NCI-H1436 treated with DMSO at 0.1 percent for 48 hours (cell line): Measurements from ENCODE around the gene ELK3.

ENCODE experiments used
- DNase-seq: peaks from one replicate; lab custom pipeline; 2025; lab: John Stamatoyannopoulos, UW

Gene ELK3

DNA sequence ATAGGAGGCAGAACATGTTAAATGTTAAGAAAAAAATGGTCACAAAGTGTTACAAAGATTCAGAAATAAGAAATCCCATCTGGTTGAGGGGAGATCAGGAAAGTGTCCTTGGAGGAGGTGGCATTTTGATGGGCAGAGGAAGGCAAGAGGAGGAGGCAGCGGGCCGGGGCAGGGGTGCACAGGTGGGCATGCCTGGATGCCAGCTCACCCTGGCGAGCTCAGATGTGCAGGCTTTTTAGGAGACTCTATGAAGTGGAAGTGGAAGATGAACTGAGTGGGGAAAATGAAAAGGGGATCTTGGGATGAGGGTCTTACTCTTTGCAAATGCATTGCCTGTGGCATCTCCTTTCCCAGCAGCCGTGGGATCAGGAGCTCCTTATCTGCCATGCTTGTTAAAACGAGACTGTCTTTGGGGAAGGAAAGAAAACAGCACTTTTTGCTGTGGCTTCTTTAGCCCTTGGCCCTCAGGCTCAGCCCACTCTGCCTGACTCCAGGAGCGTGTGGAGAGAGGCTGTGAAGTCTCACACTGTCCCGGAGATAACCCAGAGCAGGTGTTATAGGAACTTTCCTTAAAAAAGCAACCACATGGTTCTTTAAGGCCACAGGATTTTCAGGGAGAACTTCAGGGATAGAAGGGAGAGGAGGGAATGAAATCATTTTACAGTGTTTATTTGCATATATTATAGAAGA lies 62.6 kb downstream of the ELK3 start:
- no peak for DNase-seq

DNA sequence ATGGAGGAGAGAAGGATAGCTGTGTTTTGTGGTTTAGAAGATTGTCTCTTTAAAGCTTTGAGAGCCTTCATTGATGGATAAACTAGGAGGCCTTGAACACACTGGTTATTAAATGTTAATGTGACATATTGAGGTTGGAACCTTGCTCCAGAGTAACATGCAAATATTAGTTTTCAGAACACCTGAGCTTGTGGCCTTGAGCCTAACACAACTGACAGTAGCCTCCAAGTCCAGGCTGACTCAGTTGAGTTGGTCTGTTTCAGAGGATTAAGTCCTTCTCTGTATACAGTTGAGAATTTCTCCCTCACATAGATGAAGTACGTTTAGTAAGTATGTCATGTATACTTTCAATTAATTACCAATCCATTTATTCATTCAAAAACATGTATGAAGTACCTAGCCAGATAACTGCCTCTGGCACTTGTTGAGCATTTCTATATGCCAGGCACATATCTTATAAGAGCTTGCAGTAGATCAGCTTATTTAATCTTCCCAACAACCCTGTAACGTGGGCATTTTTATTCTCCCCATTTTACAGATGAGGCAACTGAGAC lies 63.5 kb downstream of the ELK3 start:
- DNase-seq: no peak

GRCh38 chr12:96258104-96258961 lies 64.2 kb downstream of the ELK3 start:
- no peak for DNase-seq

GRCh38 chr12:96260231-96260630 lies 66.1 kb downstream of the ELK3 start:
- DNase-seq: no peak

DNA sequence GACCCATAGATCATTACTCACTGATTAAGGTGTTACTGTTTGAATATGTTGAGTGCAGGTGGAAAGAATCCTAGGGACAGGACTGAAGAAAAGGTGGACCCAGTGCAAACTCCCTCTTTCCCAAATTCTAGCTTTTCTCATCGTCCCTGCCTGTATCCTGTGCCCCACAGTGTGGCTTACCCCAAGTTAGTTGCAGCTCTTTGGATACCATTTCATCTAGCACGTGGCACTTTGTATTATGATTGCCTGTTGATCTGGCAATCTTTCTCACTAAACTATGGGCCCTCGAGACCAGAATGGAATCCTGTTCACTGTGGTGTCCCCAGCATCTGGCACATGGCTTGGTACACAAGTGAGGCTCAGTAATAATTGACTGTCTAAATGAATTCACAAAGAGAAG lies 66.5 kb downstream of the ELK3 start:
- DNase-seq: no peak

GRCh38 chr12:96261557-96261956 lies 67.4 kb downstream of the ELK3 start:
- no peak for DNase-seq

- no peak for DNase-seq
Observed at GRCh38 chr12:96263449-96263902, 69.3 kb downstream of the ELK3 start.

DNA sequence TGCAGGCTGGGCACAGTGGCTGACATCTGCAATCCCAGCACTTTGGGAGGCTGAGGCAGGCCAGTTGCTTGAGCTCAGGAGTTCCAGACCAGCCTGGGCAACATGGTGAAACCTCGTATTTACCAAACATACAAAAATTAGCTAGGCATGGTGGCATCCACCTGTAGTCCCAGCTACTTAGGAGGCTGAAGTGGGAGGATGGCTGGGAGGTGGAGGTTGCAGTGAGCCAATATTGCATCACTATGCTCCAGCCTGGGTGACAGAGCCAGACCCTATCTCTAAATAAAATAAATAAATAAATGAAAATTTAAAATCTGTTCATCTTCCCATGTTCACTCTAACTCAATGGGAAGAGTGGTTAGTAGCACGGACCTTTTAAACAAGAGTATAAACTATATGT lies 71.2 kb downstream of the ELK3 start:
- no peak for DNase-seq

DNA sequence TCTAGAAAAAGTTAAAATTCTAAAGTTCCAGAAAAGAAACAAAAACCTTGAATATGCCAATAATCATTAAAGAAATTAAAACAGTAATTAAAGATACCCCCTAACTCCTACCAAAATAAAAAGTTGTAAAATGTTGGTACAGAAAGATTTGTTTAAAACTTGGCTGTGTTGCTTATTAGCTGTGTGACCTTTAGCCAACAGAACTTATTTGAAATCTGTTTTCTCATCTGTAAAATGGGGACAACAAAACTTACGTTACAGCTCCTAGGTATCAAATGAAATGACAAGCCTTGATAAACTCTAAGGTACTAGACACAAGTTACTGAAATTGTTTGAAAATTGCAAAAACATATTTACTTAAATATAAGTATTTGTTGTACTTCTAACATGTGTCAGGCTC lies 71.7 kb downstream of the ELK3 start:
- DNase-seq: no peak

- DNase-seq: no peak
Observed at GRCh38 chr12:96266238-96266637, 72.1 kb downstream of the ELK3 start.

DNA sequence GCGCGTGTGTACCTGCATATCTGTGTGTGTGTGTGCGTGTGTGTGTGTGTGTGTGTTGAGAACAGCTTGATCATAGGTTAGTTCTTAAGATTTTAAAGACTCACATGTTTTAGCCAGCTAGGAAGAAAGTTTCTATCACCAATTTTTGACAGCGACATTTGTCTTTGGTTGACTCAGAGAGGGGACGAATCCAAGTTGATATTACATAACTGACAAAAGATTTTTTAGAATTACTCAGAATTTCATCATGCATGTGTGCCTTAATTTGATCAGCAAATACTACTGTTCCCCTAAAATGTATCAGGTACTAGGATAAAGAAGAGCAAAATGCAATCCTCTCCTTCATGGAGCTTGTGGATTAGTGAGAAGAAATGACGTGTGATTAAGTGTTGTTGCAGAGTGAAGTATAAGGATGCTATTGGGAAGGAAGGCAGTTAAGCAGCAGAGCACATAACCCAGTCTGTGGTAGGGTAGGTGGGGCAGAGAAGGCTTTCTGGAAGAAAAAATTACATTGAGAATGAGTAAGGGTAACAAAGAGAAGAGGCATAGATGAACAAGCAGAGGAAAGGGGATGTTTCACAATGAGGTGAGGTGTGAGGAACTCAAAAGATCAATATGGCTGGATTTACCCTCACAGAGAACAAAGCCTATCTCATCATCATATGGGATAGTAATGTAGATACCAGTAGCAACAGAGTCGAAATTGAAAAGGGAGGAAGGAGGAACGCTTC lies 77.5 kb downstream of the ELK3 start:
- no peak for DNase-seq

DNA sequence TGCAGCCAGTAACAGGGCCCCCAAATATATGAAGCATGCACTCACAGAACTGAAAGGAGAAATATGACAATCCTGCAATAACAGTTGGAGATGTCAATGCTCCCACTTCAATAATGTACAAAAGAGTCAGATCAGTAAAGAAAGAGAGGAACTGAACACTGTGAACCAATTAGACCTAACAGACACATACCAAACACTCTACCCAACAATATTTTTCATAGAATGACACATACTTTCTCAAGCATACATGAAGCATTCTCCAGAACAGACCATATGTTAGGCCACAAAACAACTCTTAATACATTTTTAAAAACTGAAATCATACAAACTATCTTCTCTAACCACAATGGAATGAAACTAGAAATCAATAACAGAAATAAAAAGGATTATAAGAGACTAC lies 80.2 kb downstream of the ELK3 start:
- no peak for DNase-seq

GRCh38 chr12:96285158-96285557 lies 91.0 kb downstream of the ELK3 start:
- DNase-seq: no peak

- no peak for DNase-seq
Observed at GRCh38 chr12:96289067-96289466, 94.9 kb downstream of the ELK3 start.

DNA sequence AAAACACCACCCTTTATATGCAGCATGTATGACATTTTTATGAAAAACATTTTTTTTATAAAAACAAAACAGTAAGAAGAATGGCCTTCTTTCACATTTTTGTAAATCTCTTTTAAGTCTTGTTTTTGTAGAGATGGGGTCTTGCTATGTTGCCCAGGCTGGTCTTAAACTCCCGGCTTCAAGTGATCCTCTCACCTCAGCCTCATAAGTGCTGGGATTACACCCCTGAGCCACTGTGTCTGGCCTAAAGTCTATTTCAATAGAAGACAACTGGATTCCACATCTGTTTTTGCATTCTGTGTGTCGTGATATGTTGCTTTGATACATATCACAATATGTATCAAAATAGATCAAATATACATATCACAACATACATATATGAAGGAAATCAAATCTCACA lies 98.9 kb downstream of the ELK3 start:
- DNase-seq: no peak

GRCh38 chr12:96294831-96295230 lies 100.7 kb downstream of the ELK3 start:
- no peak for DNase-seq

DNA sequence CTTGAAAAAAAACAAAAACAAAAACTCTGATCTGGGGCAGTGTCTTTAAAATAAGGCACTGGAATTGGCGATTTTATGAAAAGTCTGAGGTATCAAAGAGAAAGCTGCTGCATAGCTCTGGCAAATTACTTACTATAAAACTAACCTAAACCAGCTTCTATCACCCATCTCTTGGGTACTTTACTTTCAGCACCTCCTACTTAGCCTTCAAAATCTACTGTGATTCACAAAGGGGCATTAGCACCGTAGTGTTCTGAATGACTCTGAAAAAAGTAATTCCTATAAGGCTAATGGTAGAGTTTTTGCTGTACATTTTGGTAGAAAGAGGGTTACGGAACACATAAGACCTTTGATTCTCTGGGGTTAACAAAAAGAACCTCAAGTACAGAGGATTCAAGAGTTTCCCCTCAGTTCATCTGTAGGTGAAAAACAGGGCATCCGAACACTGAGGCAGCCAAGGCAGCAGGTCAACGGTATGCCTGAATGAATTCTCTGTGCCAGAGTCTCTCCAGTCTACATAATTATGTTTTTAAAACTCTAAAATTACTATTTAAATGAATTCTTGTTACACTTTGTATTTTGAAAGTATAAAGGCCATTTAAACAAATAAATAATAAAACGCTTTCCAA lies 101.5 kb downstream of the ELK3 start:
- DNase-seq: no peak

DNA sequence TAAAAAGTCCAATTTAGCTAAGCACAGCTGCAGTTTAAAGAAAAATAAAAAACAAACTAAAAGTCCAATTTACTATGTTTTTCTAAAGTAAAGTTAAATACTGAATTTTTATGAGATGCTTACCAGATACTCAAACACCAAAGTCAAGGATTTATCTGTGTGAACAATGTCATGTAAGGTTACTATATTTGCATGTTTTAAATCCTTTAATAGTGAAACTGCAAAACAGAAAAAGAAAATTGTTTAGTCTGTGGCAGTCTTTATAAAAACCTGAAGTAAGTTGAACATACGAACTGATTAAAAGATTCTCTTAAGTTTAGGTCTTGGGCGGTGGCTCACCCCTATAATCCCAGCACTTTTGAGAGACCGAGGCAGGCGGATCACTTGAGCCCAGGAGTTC lies 103.3 kb downstream of the ELK3 start:
- DNase-seq: no peak

DNA sequence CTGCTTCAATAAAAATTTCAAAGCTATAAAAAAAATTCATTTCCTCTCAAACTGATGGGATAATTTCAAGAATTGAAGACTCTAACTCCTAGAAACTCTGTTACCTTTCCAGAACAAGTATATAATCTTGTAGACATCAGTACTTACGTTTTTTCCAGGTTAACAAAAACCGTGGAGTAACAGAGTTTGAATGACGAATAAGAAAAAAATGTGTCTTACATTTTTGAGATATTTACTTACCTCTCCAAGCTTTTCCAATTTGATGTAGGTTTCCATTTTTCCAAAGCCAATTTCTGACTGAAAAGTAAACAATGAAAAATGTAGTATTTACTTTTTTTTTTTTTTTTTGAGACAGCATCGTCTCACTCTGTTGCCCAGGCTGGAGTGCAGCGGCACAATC lies 105.9 kb downstream of the ELK3 start:
- no peak for DNase-seq

DNA sequence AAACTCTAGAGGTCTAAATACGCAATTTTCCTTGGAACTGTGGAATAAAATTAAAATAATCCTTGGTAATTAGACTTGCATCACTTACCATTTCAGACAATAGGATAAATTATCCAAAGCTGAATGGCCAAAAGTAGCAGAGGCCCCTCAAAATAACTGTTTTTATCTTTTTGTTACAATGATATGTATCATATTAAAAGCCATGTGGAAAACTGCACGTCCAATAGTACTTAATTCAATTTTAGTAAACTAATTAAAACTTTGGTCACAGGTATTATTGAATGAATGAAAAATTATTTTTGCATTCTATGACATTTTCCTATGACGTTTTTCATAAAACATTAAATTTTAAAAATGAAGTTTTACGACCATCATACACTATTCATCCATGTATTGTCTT lies 107.6 kb downstream of the ELK3 start:
- no peak for DNase-seq

- DNase-seq: peak; percentile 6
Observed at GRCh38 chr12:96302687-96303310, 108.6 kb downstream of the ELK3 start.

DNA sequence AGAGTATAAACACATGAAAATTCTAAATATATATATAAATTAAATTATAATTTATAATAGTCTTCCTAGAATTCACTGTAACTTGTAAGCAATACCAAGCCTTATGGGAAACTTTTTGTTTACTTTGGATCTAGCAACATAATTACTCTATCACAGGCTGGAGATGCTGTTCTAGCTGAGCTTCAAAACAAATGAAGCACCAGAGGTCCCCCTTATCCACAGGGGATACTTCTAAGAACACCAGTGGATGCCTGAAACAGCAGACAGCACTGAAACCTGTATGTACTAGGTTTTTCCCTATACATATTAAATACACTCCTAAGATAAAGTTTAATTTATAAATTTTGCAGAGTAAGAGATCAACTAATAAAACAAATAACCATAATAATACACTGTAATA lies 109.5 kb downstream of the ELK3 start:
- DNase-seq: no peak
